ENCODE results near the gene RNF144A. TPM values are rescaled to one million over a fixed set of nuclear protein-coding genes. Genes with fewer than 3 reads are reported as not detected.

Gene RNF144A
- total RNA-seq, 6 donors from 2014 or later = 9.9 to 20.7 (median 13.4) TPM

DNA sequence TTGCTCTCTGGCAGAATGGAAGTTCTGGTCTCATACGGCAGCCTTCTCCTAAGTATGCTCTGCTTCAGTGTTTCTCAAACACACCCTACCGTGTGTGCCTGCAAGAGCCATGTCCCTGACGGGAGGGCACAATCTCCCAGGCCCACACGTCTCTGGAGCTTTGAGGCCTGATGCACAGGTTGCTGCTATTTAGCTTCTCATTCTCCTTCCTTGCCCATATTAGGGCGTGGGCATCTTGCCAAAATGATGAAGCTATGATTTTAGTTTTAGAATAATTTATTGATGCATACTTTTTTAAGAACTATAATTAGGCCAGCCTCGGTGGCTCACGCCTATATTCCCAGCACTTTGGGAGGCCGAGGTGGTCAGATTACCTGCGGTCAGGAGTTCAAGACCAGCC lies 107.9 kb downstream of the RNF144A start:
- Histone ChIP-seq H3K4me3 (no peak overlapping the region), H3K27me3 (no peaks in the 10 kb centered on the region)

DNA sequence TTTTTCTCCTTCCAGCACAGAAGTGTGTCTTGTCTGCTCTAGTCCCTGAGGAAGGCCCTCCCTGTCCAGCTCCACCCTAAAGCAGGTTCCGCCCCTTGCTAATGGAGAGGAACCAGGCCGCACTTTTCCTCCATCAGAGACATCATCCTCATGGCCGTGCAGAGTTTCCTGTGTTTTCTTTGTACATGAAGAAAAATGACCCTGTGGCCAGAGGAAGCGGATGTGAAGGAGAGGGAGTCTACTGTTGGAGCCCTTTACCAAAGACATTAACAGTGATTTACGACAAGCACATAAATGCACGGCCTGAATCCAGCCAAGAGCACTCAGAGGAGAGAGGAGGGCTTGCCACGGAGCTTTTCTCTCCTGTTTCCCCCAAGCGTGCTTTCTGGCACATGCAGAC lies 109.5 kb downstream of the RNF144A start:
- peaks cover 0 to 16% (median 5%) of the 10 kb centered on the region in 4 donors for H3K36me3 ChIP-seq
- no peaks in the 10 kb centered on the region for H3K27me3 ChIP-seq
- WGBS, 2 donors = 67 to 73% methylated on average over 8 of the region's 8 CpGs
- H3K9me3 ChIP-seq = no peaks in the 10 kb centered on the region
- DNase-seq (no peak), ATAC-seq (ENCODE audit: low FRiP score in 2 of 2) (peak in 1 of 2 donors; percentile 31)
- H3K4me3 ChIP-seq = no peak overlapping the region
- TF ChIP-seq POLR2A (IDR thresholded peaks at IDR 0.05) (no peak), EP300 (IDR thresholded peaks at IDR 0.05) (no peak), POLR2AphosphoS5 (IDR thresholded peaks at IDR 0.05) (no peak)
- TF ChIP-seq, protein P1, sequence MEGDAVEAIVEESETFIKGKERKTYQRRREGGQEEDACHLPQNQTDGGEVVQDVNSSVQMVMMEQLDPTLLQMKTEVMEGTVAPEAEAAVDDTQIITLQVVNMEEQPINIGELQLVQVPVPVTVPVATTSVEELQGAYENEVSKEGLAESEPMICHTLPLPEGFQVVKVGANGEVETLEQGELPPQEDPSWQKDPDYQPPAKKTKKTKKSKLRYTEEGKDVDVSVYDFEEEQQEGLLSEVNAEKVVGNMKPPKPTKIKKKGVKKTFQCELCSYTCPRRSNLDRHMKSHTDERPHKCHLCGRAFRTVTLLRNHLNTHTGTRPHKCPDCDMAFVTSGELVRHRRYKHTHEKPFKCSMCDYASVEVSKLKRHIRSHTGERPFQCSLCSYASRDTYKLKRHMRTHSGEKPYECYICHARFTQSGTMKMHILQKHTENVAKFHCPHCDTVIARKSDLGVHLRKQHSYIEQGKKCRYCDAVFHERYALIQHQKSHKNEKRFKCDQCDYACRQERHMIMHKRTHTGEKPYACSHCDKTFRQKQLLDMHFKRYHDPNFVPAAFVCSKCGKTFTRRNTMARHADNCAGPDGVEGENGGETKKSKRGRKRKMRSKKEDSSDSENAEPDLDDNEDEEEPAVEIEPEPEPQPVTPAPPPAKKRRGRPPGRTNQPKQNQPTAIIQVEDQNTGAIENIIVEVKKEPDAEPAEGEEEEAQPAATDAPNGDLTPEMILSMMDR (IDR thresholded peaks at IDR 0.05) = no peak
- peak overlapping the region in 3 of 4 donors; percentile 23 to 73 (median 63) for H3K27ac ChIP-seq
- peaks cover 28 to 38% (median 32%) of the 10 kb centered on the region in 4 donors for H3K4me1 ChIP-seq

More for the DNA sequence above, 107.9 kb downstream of the RNF144A start:
- Histone ChIP-seq H3K9me3 (no peaks in the 10 kb centered on the region), H3K36me3 (peaks cover 0 to 29% (median 9%) of the 10 kb centered on the region in 4 donors), H3K4me1 (peaks cover 20 to 35% (median 31%) of the 10 kb centered on the region in 4 donors), H3K27ac (no peak overlapping the region)
- TF ChIP-seq POLR2A (IDR thresholded peaks at IDR 0.05) (no peak), EP300 (IDR thresholded peaks at IDR 0.05) (no peak), POLR2AphosphoS5 (IDR thresholded peaks at IDR 0.05) (no peak)
- TF ChIP-seq, protein P1 (IDR thresholded peaks at IDR 0.05) = no peak
- 91 to 97% methylated on average over 9 of the region's 9 CpGs for WGBS, 2 donors
- ATAC-seq (ENCODE audit: low FRiP score in 2 of 2) = no peak
- no peak for DNase-seq

DNA sequence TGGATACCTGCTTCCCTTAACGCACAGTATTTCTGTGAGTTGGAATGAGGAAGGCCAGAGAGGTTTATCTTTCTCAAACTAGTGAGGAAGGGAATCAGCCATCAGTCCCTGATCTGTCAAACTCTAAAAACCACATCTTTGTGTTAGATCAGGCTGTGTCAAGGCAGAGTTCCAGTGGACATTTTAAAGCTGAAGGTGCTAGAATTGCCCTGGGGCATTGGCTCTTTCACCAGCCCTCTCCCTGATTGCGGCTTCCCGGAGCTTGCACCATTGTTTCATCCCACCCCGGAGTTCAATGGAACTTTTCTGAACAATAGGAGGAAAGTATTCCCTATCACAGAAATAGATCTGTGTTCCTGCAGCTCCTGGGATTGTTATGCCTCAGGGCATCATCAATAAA lies 110.2 kb downstream of the RNF144A start:
- WGBS, 2 donors = 41 to 75% methylated on average over 4 of the region's 4 CpGs
- DNase-seq = no peak
- TF ChIP-seq, protein P1 (IDR thresholded peaks at IDR 0.05) = no peak
- TF ChIP-seq POLR2A (IDR thresholded peaks at IDR 0.05) (no peak), POLR2AphosphoS5 (IDR thresholded peaks at IDR 0.05) (no peak), EP300 (IDR thresholded peaks at IDR 0.05) (no peak)

DNA sequence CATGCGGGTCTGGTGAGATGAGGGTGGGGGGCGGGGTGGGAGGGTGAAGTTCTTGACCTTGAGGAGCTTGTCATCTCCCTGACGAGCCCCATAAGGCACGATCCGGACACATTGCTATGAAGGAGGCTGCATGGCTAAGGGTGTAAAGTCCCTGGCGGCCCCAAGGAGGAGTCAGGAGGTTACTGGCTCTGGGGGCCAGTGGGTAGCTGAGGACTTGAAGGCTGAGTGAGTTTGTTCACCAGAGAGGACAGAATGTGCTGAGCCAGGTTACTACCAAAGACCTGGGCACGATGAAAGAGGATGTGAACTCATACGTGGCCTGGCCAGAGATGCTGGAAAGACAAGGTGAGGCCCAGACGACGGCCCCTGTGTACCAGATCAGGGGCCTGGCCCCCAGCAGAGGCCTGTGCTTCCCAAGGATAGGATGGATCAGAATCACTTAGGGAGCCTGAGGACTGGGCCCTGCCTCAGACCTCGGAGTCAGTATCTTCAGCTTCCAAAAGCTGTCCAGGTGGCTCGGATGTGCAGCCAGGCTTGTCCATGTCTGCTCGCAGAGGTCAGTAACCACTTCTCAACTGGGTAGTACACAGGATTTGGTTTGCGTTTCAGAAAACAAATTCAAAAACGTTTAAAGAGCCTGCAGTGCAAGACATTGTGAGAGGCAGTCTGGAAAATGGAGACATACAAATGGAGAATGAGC lies 110.9 kb downstream of the RNF144A start:
- ATAC-seq (ENCODE audit: low FRiP score in 2 of 2) = no peak
- 74 to 84% methylated on average over 13 to 15 of the region's 15 CpGs for WGBS, 2 donors
- H3K27ac ChIP-seq = peak overlapping the region; percentile 15 to 73 (median 60)
- no peaks in the 10 kb centered on the region for H3K9me3 ChIP-seq
- H3K4me3 ChIP-seq = no peak overlapping the region
- H3K27me3 ChIP-seq = no peaks in the 10 kb centered on the region
- H3K4me1 ChIP-seq = peaks cover 29 to 38% (median 35%) of the 10 kb centered on the region in 4 donors
- no peak for TF ChIP-seq EP300 (IDR thresholded peaks at IDR 0.05)
- no peak for TF ChIP-seq POLR2AphosphoS5 (IDR thresholded peaks at IDR 0.05)
- no peak for TF ChIP-seq POLR2A (IDR thresholded peaks at IDR 0.05)
- TF ChIP-seq, protein P1 (IDR thresholded peaks at IDR 0.05) = no peak
- peaks cover 0 to 17% (median 9%) of the 10 kb centered on the region in 4 donors for H3K36me3 ChIP-seq
- no peak for DNase-seq

More for the DNA sequence above, 110.2 kb downstream of the RNF144A start:
- Histone ChIP-seq H3K27ac (peak overlapping the region in 3 of 4 donors; percentile 23 to 73 (median 63)), H3K36me3 (peaks cover 0 to 16% (median 7%) of the 10 kb centered on the region in 4 donors), H3K27me3 (no peaks in the 10 kb centered on the region), H3K4me1 (peaks cover 29 to 38% (median 35%) of the 10 kb centered on the region in 4 donors), H3K9me3 (no peaks in the 10 kb centered on the region), H3K4me3 (no peak overlapping the region)
- no peak for ATAC-seq (ENCODE audit: low FRiP score in 2 of 2)
